Activated CD4-positive, alpha-beta T cell treated with anti-CD3 and anti-CD28 coated beads, Interleukin-2, amount 50 U/mL, for 16 hours (primary cell): ENCODE data around the gene KISS1.

Source experiments
- DNase-seq: peaks from one replicate; pipeline ENCODE4 v3.0.0-alpha.2; 2020

KISS1 gene

GRCh38 chr1:204190212-204191211 is 5.8 kb downstream of the KISS1 start:
- no peak for DNase-seq

- no peak for DNase-seq
Measured at GRCh38 chr1:204188959-204189639, 7.2 kb downstream of the KISS1 start.

- DNase-seq = no peak
Measured at GRCh38 chr1:204186597-204186996, 9.7 kb downstream of the KISS1 start.

- no peak for DNase-seq
Measured at GRCh38 chr1:204181116-204181515, 15.2 kb downstream of the KISS1 start.

GRCh38 chr1:204180133-204180532 is 16.2 kb downstream of the KISS1 start:
- no peak for DNase-seq

- no peak for DNase-seq
Measured at GRCh38 chr1:204178487-204179281, 17.6 kb downstream of the KISS1 start.

GRCh38 chr1:204177133-204177532 is 19.2 kb downstream of the KISS1 start:
- DNase-seq = no peak

- DNase-seq = no peak
Measured at GRCh38 chr1:204176049-204176448, 20.2 kb downstream of the KISS1 start.

GRCh38 chr1:204174958-204175357 is 21.3 kb downstream of the KISS1 start:
- DNase-seq = no peak

- DNase-seq = no peak
Measured at GRCh38 chr1:204172404-204173029, 23.8 kb downstream of the KISS1 start.

- no peak for DNase-seq
Measured at GRCh38 chr1:204171751-204172178, 24.5 kb downstream of the KISS1 start.

GRCh38 chr1:204170494-204171155 is 25.7 kb downstream of the KISS1 start:
- no peak for DNase-seq

GRCh38 chr1:204169858-204170257 is 26.4 kb downstream of the KISS1 start:
- DNase-seq = no peak

GRCh38 chr1:204167730-204168129 is 28.6 kb downstream of the KISS1 start:
- no peak for DNase-seq

- no peak for DNase-seq
Measured at GRCh38 chr1:204166219-204166618, 30.1 kb downstream of the KISS1 start, which contains the start of gene REN. REN (minus strand) TSS chr1:204166337; CDS start chr1:204166293, 44 bp downstream.

- peak; percentile 69 for DNase-seq
Measured at GRCh38 chr1:204162494-204163074, 33.7 kb downstream of the KISS1 start.

GRCh38 chr1:204161609-204162493 is 34.4 kb downstream of the KISS1 start:
- no peak for DNase-seq

- no peak for DNase-seq
Measured at GRCh38 chr1:204157962-204158361, 38.3 kb downstream of the KISS1 start.

GRCh38 chr1:204155881-204156280 is 40.4 kb downstream of the KISS1 start:
- no peak for DNase-seq

GRCh38 chr1:204154568-204155255 is 41.6 kb downstream of the KISS1 start:
- no peak for DNase-seq
